K562 (cell line): ENCODE data around the gene FOXJ3. TPM values are rescaled to one million over a fixed set of nuclear protein-coding genes. Genes with fewer than 3 reads are reported as not detected.
A peak's percentile ranks its signal among the peaks of the same experiment; 100 is the strongest.

Experiments used
- BCLAF1 ChIP-seq, 2 experiments: fragments of 450-650 bp in 1 of 2; IDR thresholded peaks; 2 replicates each; pipeline ENCODE4 v1.6.1; 2011 to 2017; ENCODE audit warnings: low read depth in 2 of 2, antibody characterized with exemption in 1 of 2, borderline replicate concordance in 1 of 2, low read length in 1 of 2, mild to moderate bottlenecking in 1 of 2, mixed read lengths in 1 of 2; ENCODE audit not compliant: control insufficient read depth in 1 of 2
- HDAC6 ChIP-seq: IDR thresholded peaks from 2 replicates; pipeline ENCODE4 v1.6.1; 2012; ENCODE audit warnings: low read depth, mild to moderate bottlenecking, control low read depth, inconsistent platforms, low read length, moderate library complexity
- HMBOX1 ChIP-seq: sonication (generic); IDR thresholded peaks from 2 replicates; pipeline ENCODE4 v1.6.1; 2016
- JUND ChIP-seq, 2 experiments: IDR thresholded peaks; 2 replicates in 1 of 2; 3 replicates in 1 of 2; pipeline ENCODE4 v1.6.1; 2011; ENCODE audit warnings: borderline replicate concordance in 2 of 2, low read depth in 2 of 2, low read length in 2 of 2, improper control_type of control experiment in 1 of 2, missing biosample characterization in 1 of 2, missing genetic modification characterization in 1 of 2, missing genetic modification reagents in 1 of 2
- MLLT1 ChIP-seq, 2 experiments: fragments of 450-650 bp; IDR thresholded peaks; 2 replicates each; pipeline ENCODE4 v1.6.1; 2016
- MTF1 ChIP-seq: fragments of 250-450 bp; sonication (Bioruptor Pico); IDR thresholded peaks from 2 replicates; pipeline ENCODE4 v1.9.0; 2021; ENCODE audit warnings: moderate library complexity, mild to moderate bottlenecking, inconsistent platforms, borderline replicate concordance
- NFE2 ChIP-seq: IDR thresholded peaks from 2 replicates; pipeline ENCODE4 v1.6.1; 2014; ENCODE audit warnings: antibody characterized with exemption, low read depth
- RFX5 ChIP-seq: IDR thresholded peaks from 2 replicates; pipeline ENCODE4 v1.6.1; 2011; ENCODE audit warnings: low read depth, mild to moderate bottlenecking, improper control_type of control experiment, low read length
- SLC30A9 ChIP-seq: fragments of 250-450 bp; sonication (Bioruptor Pico); IDR thresholded peaks from 2 replicates; pipeline ENCODE4 v1.8.0; 2022; ENCODE audit warnings: mild to moderate bottlenecking, moderate library complexity
- TAF7 ChIP-seq: fragments of 450-650 bp; IDR thresholded peaks from 2 replicates; pipeline ENCODE4 v1.6.1; 2016; ENCODE audit warnings: missing genetic modification characterization, missing compliant biosample characterization
- TFAM ChIP-seq: fragments of 250-450 bp; sonication (Bioruptor Pico); conservative IDR thresholded peaks from 2 replicates; pipeline ENCODE4 v1.5.0; 2021; ENCODE audit warnings: mild to moderate bottlenecking, moderate library complexity
- THRAP3 ChIP-seq: fragments of 450-650 bp; IDR thresholded peaks from 2 replicates; pipeline ENCODE4 v1.6.1; 2016; ENCODE audit warnings: mild to moderate bottlenecking, inconsistent platforms, borderline replicate concordance
- WHSC1 ChIP-seq: IDR thresholded peaks from one replicate; pipeline ENCODE4 v1.6.1; 2012; ENCODE audit warnings: low read length, control low read depth, inconsistent platforms
- XRCC5 ChIP-seq: fragments of 200-400 bp; formaldehyde crosslinking; IDR thresholded peaks from 2 replicates; pipeline ENCODE4 v1.6.1; 2017; ENCODE audit warnings: low read depth, mild to moderate bottlenecking, low read length
- ZBTB33 ChIP-seq: sonication (generic); formaldehyde crosslinking; IDR thresholded peaks from 2 replicates; pipeline ENCODE4 v1.8.1; 2023; ENCODE audit warnings: mild to moderate bottlenecking, missing genetic modification reagents
- ZEB2 ChIP-seq: fragments of 450-650 bp; IDR thresholded peaks from 2 replicates; pipeline ENCODE4 v1.6.1; 2016
- ZNF449 ChIP-seq: fragments of 250-450 bp; sonication (Bioruptor Pico); IDR thresholded peaks from 2 replicates; pipeline ENCODE4 v1.8.0; 2022; ENCODE audit warnings: moderate library complexity, mild to moderate bottlenecking, inconsistent platforms
- ZNF785 ChIP-seq: fragments of 250-450 bp; sonication (Bioruptor Pico); IDR thresholded peaks from 2 replicates; pipeline ENCODE4 v1.4.0; 2020; ENCODE audit warnings: mild to moderate bottlenecking
- polyA plus RNA-seq, 8 experiments: library from polyadenylated mRNA; depleted of rRNA in 4 of 8; stranded (reverse) in 5 of 8; unstranded in 3 of 8; fragments of >200 nt; fragmentation: Nextera tagmentation in 2 of 8; fragmentation: Illumina TruSeq in 1 of 8; extraction: Ambion mirVana in 2 of 8; extraction: Trizol in 1 of 8; gene quantifications; 2 replicates each; pipeline versions ENCODE4 v1.2.1 to v1.2.3, GENCODE V29; 2011 to 2014; ENCODE audit warnings: inconsistent platforms in 1 of 8, missing spikeins in 1 of 8
- total RNA-seq, 7 experiments: library from RNA; depleted of rRNA in 6 of 7; stranded (reverse); fragments of >200 nt in 6 of 7; fragmentation: Illumina TruSeq in 2 of 7; extraction: Trizol in 2 of 7; gene quantifications; 2 replicates each; pipeline versions ENCODE4 v1.2.1 to v1.2.3, GENCODE V29; 2011 to 2021; ENCODE audit warnings: low replicate concordance in 1 of 7

FOXJ3 gene
- total and polyA plus RNA-seq, 9 of the 15 experiments (the other 6 are each of a cell fraction or from before 2014, with no cell fraction given): 8.7 to 35.3 (median 23.4) TPM

- TF ChIP-seq HMBOX1: 0 out of 2 replicates have a peak, but pooled peaks have one; percentile 39
- TF ChIP-seq MLLT1 (IDR thresholded peaks at IDR 0.05): peak in 1 of 2 experiments; percentile 24; a peak in 1 of 4 replicates
- TF ChIP-seq JUND (IDR thresholded peaks at IDR 0.05; ENCODE audit: borderline replicate concordance, low read depth, low read length): 0 out of 2 replicates have a peak, but pooled peaks have one; percentile 11
- TF ChIP-seq JUND (tag; IDR thresholded peaks at IDR 0.05; ENCODE audit: borderline replicate concordance, low read depth, low read length): peak; percentile 19; the same call in 1 of the 3 replicates
- TF ChIP-seq ZNF449: no peak
- TF ChIP-seq TAF7 (tag): no peak
- TF ChIP-seq THRAP3: peak; percentile 64; the same call in 1 of the 2 replicates
- no peak for TF ChIP-seq MTF1
- no peak for TF ChIP-seq RFX5
- 0 out of 2 replicates have a peak, but pooled peaks have one; percentile 39 for TF ChIP-seq ZEB2
- no peak for TF ChIP-seq ZNF785 (CRISPR knock-in tag)
- TF ChIP-seq WHSC1: no peak
- no peak for TF ChIP-seq SLC30A9
- TF ChIP-seq TFAM (CRISPR knock-in tag): no peak
- TF ChIP-seq XRCC5: no peak
- TF ChIP-seq ZBTB33 (CRISPR knock-in tag): no peak
- TF ChIP-seq NFE2: no peak
- TF ChIP-seq HDAC6: no peak
- TF ChIP-seq BCLAF1 (IDR thresholded peaks at IDR 0.05; ENCODE audit: borderline replicate concordance in 1 of 2, control insufficient read depth in 1 of 2, low read depth in 2 of 2, low read length in 1 of 2): no peak
These were observed 1.3 kb downstream of the FOXJ3 start (continued) for GRCh38 chr1:42333662-42334239.
